ENCODE measurements around the gene USP46.

Gene USP46

DNA sequence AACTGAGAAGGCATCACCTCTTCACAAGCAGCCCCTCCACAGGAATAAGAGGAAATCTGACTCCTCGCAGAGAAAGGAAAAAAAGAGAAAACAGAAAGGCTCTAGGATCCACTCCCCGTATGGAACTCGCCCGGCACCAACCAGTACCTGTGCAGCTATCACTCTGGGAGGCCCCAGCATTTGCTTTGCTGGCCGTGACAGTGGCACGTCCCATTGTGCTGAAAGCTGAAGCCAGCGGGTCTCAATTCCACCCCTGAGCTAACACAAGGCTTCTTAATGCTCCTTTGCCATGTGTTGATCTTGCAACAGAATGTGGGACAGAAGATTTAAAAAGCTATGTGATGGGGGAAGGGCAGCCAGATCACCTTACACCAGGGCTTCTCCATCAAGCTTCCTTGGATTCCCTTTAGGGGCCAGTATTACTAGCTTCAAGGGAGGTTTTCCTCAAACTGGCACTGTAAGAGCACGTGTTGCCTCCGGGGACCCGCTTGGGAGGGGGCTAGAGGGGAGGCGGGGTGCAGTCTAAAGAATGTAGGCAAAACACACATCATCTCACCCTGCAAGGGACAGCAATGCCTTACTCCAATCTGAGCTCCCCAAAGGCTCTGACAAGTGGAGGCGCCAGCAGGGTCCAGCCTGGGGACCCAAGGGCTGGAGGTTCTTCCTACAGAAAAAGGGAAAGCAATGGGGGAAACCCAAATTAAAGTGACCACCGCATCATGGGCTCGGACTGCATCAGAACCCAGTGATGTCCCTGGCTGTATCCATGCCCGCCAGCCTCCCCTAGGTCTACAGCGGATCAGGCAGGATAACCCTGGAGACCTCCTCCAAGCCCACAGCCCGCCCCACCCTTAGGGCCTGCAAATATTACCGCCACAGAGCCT is 1.2 kb downstream of the USP46 start:
- H3K4me2 ChIP-seq, result peak overlapping the region; percentile 42
- H3K27ac ChIP-seq, result no peak overlapping the region
- TF ChIP-seq CTCF (conservative IDR thresholded peaks at IDR 0.05; ENCODE audit: low read depth, low read length), result no peak
- no peaks in the 10 kb centered on the region for H3K79me2 ChIP-seq (ENCODE audit: insufficient read depth, low read depth)
- no peak overlapping the region for H3K9ac ChIP-seq
- no peaks in the 10 kb centered on the region for H4K20me1 ChIP-seq (ENCODE audit: insufficient read depth)
- peak overlapping the region; percentile 81; the same call in 1 of the 2 replicates for H2AFZ ChIP-seq (ENCODE audit: low read depth)
- H3K27me3 ChIP-seq (ENCODE audit: insufficient read depth, low read depth), result no peaks in the 10 kb centered on the region
- peaks cover 7% of the 10 kb centered on the region for H3K4me1 ChIP-seq (ENCODE audit: low read depth, poor library complexity, severe bottlenecking)
- no peaks in the 10 kb centered on the region for H3K36me3 ChIP-seq (ENCODE audit: insufficient read depth)
- no peak overlapping the region for H3K4me3 ChIP-seq (IDR thresholded peaks at IDR 0.05; ENCODE audit: insufficient read depth, low read depth, low read length)

DNA sequence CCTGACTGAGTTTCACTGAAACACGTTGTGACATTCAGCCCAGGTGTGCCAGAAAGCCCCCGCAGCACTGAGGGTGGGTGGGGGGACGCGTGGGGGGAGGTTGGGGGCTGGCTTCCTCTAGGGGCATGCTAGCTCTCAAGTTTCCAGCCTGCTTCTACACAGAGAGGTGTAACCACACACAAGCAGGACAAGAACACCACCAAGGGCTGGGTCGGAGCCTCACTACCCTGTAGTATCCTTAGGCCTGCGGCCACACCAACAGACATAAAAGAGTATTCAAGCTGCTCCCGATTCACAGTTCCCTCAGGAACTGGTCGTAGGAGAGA is 1.8 kb downstream of the USP46 start:
- no peak overlapping the region for H3K4me2 ChIP-seq
- H3K27ac ChIP-seq, result no peak overlapping the region
- no peak overlapping the region for H3K9ac ChIP-seq
- TF ChIP-seq CTCF (conservative IDR thresholded peaks at IDR 0.05; ENCODE audit: low read depth, low read length), result no peak
- H4K20me1 ChIP-seq (ENCODE audit: insufficient read depth), result no peaks in the 10 kb centered on the region
- no peaks in the 10 kb centered on the region for H3K36me3 ChIP-seq (ENCODE audit: insufficient read depth)
- H3K79me2 ChIP-seq (ENCODE audit: insufficient read depth, low read depth), result no peaks in the 10 kb centered on the region
- H2AFZ ChIP-seq (ENCODE audit: low read depth), result no peak overlapping the region
- no peaks in the 10 kb centered on the region for H3K27me3 ChIP-seq (ENCODE audit: insufficient read depth, low read depth)
- peaks cover 7% of the 10 kb centered on the region for H3K4me1 ChIP-seq (ENCODE audit: low read depth, poor library complexity, severe bottlenecking)
- no peak overlapping the region for H3K4me3 ChIP-seq (IDR thresholded peaks at IDR 0.05; ENCODE audit: insufficient read depth, low read depth, low read length)

DNA sequence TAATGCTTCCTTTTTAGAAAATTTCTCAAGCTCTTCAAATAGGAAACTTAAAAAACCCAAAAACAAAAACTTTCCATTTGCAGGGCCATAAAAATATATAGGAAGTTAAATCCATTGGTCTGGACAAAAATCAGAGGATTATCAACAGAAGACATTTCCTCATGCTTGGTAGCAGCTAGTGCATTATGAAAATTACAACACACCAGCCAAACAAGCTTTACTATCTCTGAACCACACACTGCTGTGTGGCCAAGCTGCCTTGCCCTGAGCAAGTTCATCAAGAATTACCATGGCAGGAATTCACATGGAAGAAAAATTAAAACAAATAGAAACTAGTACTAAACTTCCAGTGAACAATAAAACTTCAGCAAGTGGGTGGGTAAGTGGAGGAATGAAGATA is 3.6 kb downstream of the USP46 start:
- Histone ChIP-seq H3K36me3 (ENCODE audit: insufficient read depth) (no peaks in the 10 kb centered on the region), H3K4me1 (ENCODE audit: low read depth, poor library complexity, severe bottlenecking) (peaks cover 7% of the 10 kb centered on the region), H2AFZ (ENCODE audit: low read depth) (no peak overlapping the region), H3K4me3 (IDR thresholded peaks at IDR 0.05; ENCODE audit: insufficient read depth, low read depth, low read length) (no peak overlapping the region), H4K20me1 (ENCODE audit: insufficient read depth) (no peaks in the 10 kb centered on the region), H3K4me2 (no peak overlapping the region), H3K9ac (no peak overlapping the region), H3K27ac (no peak overlapping the region), H3K27me3 (ENCODE audit: insufficient read depth, low read depth) (no peaks in the 10 kb centered on the region), H3K79me2 (ENCODE audit: insufficient read depth, low read depth) (no peaks in the 10 kb centered on the region)
- TF ChIP-seq CTCF (conservative IDR thresholded peaks at IDR 0.05; ENCODE audit: low read depth, low read length), result no peak

DNA sequence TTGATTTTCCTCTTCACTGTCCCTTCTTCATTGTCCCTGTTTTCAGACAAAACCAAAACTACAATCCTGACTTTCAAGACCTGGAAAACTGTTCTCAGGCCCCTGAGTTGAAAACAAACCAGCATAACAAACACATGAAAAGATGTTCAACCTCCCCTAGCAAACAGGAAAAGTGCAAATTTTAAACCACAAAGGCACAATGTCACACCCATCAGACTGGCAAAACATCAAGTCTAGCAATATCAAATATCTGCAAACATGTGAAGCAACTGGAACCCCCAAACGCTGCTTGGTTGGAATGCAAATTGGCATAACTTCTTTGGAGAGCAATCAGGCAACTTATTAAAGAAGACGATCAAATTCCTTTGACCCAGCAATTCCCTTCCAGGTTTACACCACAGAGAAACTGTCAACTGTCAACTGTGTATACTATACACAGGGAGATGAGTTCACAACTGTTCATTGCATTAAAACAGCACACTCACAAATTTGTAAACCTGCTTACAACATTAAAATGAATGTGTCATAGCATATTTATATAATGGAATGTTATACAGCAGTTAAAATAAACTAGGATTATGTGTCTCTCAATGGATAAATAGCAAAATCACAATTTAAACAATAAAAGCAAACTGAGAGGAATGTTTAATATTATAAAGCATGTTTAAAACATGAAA is 7.0 kb downstream of the USP46 start:
- no peak overlapping the region for H3K27ac ChIP-seq
- H3K36me3 ChIP-seq (ENCODE audit: insufficient read depth), result no peaks in the 10 kb centered on the region
- H3K79me2 ChIP-seq (ENCODE audit: insufficient read depth, low read depth), result 0 out of 2 replicates have a peak, but pooled peaks cover 4% of the 10 kb centered on the region
- H4K20me1 ChIP-seq (ENCODE audit: insufficient read depth), result no peaks in the 10 kb centered on the region
- H2AFZ ChIP-seq (ENCODE audit: low read depth), result no peak overlapping the region
- no peak overlapping the region for H3K4me2 ChIP-seq
- no peaks in the 10 kb centered on the region for H3K27me3 ChIP-seq (ENCODE audit: insufficient read depth, low read depth)
- no peaks in the 10 kb centered on the region for H3K4me1 ChIP-seq (ENCODE audit: low read depth, poor library complexity, severe bottlenecking)
- no peak overlapping the region for H3K4me3 ChIP-seq (IDR thresholded peaks at IDR 0.05; ENCODE audit: insufficient read depth, low read depth, low read length)
- no peak overlapping the region for H3K9ac ChIP-seq
- TF ChIP-seq CTCF (conservative IDR thresholded peaks at IDR 0.05; ENCODE audit: low read depth, low read length), result no peak
